Fibroblast of lung (primary cell): ENCODE data around the gene ADAMTSL1.

ENCODE experiments used
- EZH2 ChIP-seq: IDR thresholded peaks from 2 replicates; pipeline ENCODE4 v1.5.1; 2012; ENCODE audit warnings: low read length, control low read depth, mild to moderate bottlenecking; ENCODE audit errors: missing control alignments
- TF ChIP-seq, protein P1 (sequence below), 2 donors: IDR thresholded peaks in 1 of 2; conservative IDR thresholded peaks in 1 of 2; 1 replicate in 1 of 2; 2 replicates in 1 of 2; pipeline ENCODE4 v1.5.1; 2011 to 2012; ENCODE audit warnings: low read length in 2 of 2, control low read depth in 1 of 2, inconsistent platforms in 1 of 2, low read depth in 1 of 2, mild to moderate bottlenecking in 1 of 2

DNA sequence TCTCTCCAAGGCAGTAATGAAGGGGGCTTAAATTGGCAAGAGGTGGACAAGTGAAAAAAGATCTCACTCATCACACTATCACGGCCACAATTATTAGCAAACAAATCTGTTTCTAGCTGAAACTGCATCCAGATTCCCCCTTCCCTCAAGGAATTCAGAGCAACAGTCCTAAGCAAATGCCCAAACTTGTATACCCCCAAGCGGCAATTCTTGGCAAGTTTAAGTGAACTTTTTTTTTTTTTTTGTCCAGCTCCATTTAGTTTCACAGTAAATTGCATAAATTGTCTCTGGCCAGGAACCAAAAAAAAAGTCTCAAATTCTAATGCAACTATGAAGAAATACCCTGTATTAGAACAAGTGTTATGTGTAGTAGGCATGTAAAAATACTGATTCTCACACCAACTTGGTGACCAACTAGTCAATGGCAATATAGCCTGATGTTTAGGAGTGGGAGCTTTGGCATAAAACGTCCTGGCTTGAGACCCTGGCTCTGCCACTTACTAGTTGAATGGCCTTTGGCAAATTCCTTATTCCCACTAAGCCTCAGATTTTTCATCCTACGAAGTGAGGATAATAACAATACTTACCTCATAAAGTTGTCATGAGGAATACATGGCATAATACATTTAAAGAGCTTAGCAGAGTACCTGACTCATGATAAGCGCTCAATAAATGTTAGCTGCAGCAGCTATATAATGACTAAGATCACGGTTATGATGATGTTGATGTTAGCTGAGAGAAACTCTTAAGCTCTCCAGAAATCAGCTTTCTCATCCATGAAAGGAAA, 193.2 kb downstream of the ADAMTSL1 start:
- TF ChIP-seq, protein P1, sequence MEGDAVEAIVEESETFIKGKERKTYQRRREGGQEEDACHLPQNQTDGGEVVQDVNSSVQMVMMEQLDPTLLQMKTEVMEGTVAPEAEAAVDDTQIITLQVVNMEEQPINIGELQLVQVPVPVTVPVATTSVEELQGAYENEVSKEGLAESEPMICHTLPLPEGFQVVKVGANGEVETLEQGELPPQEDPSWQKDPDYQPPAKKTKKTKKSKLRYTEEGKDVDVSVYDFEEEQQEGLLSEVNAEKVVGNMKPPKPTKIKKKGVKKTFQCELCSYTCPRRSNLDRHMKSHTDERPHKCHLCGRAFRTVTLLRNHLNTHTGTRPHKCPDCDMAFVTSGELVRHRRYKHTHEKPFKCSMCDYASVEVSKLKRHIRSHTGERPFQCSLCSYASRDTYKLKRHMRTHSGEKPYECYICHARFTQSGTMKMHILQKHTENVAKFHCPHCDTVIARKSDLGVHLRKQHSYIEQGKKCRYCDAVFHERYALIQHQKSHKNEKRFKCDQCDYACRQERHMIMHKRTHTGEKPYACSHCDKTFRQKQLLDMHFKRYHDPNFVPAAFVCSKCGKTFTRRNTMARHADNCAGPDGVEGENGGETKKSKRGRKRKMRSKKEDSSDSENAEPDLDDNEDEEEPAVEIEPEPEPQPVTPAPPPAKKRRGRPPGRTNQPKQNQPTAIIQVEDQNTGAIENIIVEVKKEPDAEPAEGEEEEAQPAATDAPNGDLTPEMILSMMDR (conservative IDR thresholded peaks at IDR 0.05 in 1 of 2, IDR thresholded peaks at IDR 0.05 in 1 of 2; ENCODE audit: low read depth in 1 of 2, low read length in 2 of 2), result no peak
- TF ChIP-seq EZH2, result no peak
